ENCODE measurements around the gene KLHL18.
"Not testable (repeated sequence)": the region's sequence is repeated elsewhere in the genome, so short reads cannot be mapped to it uniquely, and the experiment has no call there.

The KLHL18 gene

DNA sequence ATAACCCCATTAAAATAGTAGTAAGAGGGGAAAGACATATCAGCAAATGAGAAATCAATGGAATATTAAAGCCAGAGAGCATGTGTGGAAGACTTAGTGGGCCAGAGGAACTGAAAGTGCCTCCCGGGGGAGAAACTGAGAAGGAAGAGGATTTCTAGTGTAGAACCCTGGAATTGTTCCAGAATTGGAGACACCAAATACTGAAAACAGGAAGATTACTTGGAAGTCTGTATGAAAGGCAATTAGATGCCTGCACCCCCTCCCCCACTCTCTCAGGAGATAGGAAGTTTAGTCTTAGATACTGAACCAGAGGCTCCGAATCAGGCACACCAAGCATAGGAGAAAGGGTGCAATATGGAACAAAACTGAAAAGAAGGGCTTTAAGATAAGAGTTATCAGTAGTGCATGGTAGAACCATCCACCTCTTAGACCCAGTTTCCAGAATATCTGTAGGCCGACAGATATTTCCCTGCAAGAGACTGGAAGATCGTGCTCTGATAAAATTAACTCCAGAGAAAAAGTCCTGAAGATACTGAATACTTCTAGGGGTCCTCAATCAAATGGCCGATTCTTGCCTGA lies 32.4 kb downstream of the KLHL18 start:
- DNase-seq = no peak

DNA sequence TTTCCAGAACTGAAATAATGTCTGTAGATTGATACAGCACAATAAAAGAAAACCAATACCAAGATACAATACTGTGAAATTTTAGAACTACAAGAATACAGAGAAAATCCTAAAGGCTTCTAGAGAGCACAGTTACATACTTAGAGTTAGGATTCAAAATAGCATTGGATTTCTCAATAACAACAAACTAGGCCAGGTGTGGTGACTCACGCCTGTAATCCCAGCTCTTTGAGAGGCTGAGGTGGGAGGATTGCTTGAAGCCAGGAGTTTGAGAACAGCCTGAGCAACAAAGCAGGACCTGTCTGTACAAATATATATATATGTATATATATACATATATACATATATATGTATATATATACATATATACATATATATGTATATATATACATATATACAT lies 33.4 kb downstream of the KLHL18 start:
- not testable (repeated sequence) for DNase-seq

DNA sequence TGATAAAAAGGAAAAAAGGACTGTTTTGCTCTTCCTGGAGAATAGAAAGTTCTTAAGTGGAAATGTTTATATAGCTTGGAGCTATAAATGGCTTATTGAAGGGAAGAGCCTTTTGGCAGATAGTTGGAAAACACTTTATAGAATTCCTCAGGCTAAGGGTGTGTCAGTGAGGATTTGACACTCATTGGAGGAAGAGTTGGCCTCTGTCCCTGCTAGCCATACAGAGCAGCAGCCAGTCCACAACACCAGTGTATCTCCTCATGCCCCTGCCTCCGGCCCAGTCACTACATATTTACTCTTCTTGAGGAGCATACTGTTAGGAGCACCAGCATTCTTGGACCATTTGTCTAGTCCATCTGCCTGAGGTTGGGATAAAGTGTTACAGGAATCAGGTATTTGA lies 36.2 kb downstream of the KLHL18 start:
- no peak for DNase-seq

DNA sequence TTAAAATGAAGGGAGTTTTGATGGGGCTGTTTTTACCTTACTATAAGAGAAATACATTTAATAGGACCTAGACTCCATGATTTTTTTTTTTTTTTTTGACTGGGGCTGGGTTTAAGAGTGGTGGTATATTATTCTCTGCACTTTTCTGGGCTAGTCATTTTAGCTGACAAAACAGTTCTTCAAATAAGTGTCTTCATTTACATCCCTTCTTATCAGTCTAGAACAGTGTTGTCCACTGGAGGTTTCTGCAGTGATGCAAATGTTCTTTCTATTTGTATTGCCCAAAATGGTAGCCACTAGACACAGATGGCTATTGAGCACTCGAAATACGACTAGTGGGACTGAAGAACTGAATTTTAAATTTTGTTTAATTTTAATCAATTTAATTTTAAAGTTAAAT lies 37.2 kb downstream of the KLHL18 start:
- no peak for DNase-seq

DNA sequence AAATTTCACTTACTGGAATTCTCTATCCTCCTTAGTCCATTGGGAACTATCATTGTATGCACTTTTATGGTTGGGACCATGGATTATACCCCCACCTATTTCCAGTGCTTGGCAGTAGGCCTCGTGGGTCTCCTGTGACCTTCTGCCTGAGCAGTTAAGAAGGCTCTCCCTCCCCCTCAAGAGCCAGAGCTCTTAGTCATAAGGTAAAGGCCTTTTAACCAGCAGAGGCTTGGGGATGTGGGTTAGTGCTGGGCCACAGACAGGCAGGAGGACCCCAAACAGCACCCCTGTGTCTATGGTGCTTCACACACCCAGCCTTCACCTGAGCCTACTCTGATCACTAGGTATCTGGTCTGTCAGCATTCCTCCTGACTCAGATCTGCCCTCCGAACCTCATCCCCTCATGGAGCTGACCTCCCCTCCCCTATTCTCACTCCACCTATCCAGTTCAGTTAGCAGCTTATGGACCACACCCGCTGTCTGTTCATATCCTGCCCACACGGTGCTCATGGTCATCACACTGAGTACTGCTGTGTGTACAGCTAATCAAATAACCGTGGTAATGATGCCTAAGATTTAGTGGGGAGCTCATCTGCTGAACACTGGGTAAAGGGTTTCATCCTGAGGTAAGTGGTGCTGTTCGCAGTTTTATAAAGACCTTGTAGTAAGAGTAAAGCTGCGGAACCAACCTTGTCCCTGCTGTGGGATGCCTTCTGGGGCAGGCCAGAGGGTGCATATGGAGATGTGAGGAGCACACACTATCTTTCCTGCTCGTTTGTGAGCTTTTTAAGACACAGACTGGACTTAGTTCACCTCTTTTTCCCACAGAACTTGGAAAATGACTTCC lies 40.9 kb downstream of the KLHL18 start:
- DNase-seq = no peak

DNA sequence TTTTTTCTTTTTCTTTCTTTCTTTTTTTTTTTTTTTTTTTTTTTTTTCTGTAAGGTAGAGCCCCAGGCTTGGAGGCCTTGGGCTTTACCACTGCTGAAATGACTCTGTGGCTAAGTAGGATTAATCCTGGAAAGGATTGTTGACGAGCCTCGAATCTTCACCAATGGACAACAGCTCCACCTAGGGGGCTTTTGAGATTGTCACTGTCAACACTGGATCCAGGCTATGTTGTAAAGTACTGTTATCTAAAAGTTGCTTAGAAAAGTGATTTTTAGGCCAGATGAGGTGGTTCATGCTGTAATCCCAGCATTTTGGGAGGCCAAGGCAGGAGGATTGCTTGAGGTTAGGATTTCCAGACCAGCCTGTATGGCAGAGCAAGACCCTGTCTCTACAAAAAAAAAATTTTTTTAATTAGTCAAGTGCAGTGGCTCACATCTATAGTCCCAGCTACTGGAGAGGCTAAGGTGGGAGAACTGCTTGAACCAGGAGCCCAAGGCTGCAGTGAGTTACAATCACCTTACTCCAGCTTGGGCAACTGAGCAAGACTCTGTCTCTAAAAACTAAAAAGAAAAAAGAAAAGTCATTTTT lies 41.6 kb downstream of the KLHL18 start:
- peak; percentile 57 for DNase-seq

DNA sequence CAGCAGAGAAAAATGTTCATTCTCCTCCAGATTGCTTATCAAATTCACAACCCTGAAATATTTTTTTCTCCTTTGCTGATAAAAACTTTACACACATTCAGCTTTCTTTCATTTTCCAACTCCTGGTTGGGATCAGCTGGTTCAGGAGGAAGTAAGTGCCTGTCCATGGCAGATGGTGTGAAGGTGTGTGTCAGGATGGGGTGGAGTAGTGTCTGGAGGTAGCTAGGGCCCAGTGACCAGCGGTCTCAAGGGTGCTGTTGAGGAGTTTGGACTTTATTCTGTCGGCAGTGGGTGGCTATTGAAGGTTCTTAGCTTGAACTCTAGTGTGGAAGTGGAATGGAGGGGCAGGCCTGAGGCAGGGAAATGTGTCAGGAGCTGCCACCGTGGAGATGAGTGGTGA lies 51.2 kb downstream of the KLHL18 start:
- DNase-seq = no peak

DNA sequence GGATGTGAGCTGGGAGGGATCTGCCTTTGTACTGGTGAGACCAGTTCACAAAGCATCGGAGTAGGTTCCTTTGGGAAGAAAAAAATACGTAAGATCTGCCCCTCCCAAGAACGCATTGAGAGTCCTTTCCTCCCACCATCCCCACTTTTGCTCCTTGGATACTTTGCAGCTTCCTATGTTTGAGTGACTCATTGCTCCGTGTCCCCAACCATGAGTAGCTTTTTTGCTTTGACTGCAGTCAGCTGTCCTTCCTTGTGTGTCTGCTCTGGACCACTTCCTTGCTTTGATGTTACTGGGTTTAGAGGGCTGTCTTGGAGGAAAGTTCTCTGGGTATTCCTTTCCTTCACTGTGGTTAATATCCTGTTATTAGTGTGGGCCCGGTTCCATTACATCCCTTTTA lies 54.9 kb downstream of the KLHL18 start:
- no peak for DNase-seq

DNA sequence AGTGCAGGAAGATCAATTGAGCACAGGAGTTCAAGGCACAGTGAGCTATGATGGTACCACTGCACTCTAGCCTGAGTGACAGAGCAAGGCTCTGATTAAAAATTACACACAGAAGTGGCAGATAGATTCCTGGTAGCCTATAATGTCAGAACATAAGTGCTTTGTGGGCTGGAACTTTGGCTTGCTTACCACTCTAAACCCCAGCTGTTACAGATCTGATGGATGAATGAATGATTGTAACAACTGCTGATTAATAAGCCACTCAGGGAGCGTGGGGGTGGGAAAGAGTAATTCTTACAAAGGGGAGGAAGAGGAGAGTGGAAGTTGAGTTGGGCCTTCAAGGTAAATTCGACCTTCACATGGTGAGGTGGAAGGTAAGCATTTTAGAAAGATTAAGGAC lies 57.2 kb downstream of the KLHL18 start:
- no peak for DNase-seq

DNA sequence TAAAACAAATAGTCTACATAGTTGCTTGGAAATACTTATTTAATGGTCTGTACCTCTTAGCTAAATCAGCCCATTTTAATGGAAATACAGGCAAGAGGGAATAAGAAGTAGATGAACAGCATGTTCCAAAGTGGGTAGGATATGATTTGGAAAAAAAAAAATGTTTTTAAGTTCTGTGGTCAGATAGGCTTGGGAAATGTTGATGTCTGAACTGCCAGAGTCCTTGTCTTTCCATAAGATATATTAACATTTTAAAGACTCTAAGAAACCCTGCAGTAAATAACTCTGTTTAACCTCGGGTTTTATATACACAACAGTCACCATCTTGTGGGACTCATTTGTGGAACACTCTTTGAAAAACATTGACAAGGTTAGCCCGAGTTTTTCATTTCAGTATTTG lies 58.1 kb downstream of the KLHL18 start:
- no peak for DNase-seq

DNA sequence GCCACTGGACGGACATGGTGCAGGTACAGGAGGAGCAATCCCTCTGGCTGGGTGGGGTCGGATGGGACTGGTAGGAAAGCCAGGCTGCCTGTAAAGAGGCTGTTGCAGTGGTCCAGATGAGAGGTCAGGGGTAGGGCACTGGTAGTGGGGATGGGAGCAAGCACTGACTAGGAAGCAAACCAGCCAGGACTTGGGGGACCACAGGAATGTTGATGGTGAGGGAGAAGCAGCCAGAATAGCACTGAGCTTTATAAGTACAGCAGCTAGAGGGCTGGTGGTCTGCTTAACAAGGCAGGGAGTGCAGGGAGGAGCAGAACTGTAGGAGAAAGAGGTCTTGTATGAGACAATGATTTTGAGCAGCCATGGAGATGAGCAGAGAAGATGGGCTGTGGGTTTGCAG lies 59.4 kb downstream of the KLHL18 start:
- DNase-seq = no peak

DNA sequence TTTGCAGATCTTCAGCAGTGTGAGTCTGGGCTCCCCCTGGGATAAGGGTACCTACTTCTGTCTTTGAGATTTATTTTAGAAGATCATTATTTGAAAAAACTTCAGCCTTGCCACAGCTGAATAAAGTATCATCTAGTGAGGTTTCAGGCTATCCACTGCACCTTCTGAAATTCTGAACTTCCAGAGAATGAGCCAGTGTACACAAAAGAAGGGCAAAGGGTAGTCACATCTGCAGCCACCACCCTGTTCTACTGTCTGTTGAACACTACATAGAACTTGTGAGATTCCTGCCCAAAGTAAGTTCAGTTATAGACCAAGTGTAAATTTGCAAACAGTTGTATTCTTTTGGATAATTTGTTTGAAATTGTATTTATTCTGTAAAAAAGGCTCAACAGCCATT lies 60.1 kb downstream of the KLHL18 start:
- DNase-seq = no peak

DNA sequence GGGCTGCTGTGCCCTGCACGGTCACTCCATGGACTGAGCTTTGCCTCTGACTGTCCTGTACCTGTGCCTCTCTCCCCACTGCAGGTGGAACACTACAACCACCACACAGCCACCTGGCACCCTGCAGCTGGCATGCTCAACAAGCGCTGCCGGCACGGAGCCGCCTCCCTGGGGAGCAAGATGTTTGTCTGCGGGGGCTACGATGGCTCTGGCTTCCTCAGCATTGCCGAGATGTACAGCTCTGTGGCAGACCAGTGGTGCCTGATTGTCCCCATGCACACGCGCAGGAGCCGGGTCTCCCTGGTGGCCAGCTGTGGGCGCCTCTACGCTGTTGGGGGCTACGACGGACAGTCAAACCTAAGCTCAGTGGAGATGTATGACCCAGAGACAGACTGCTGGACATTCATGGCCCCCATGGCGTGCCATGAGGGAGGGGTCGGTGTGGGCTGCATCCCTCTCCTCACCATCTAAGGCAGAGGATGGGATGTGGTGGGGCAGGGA lies 60.8 kb downstream of the KLHL18 start:
- no peak for DNase-seq

DNA sequence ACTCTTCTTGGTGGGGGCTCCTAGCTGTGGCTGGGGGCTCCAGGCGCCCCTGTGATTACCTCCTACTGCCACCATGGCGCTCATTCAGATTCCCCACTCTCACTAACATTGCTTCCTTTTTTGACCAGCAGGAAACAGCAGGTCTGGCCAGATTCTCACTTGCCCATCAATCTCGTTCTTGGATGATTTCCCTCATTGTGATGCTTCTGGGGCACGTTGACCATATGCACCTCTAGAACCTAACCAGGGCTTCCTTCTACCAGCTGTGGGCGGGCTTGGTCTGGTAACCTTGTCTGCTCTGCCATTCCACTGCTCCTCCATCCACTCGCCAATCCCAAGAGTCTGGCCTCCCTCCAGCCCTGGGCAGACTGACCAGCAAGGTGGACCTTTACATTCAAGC lies 62.2 kb downstream of the KLHL18 start:
- DNase-seq = no peak

DNA sequence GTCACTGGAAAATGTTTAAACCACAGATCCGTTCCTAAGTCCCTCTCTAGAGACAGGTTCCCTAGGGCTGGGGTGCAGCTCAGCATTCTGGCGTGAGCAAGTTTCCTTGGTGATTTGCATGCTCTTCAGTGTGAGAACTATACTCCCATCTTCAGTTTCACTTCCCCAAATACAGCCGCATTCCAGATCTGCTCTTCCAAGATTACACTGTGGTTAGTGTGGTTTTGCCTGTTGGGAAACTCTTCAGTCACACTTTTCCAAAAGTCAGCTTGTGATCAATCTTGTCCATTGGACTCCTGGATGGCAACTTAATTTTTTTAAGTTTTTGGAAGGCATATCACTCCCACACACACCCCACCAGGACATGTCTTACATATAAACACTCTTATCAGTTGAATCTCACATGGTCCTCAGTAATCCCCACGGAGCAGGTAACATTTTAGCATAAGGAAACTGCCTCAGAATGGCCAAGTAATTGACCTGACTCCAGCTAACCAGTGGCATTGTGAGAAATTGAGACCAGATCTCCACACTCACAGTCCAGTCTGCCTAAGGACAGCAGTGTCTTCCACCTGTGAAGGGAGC lies 64.6 kb downstream of the KLHL18 start:
- no peak for DNase-seq

DNA sequence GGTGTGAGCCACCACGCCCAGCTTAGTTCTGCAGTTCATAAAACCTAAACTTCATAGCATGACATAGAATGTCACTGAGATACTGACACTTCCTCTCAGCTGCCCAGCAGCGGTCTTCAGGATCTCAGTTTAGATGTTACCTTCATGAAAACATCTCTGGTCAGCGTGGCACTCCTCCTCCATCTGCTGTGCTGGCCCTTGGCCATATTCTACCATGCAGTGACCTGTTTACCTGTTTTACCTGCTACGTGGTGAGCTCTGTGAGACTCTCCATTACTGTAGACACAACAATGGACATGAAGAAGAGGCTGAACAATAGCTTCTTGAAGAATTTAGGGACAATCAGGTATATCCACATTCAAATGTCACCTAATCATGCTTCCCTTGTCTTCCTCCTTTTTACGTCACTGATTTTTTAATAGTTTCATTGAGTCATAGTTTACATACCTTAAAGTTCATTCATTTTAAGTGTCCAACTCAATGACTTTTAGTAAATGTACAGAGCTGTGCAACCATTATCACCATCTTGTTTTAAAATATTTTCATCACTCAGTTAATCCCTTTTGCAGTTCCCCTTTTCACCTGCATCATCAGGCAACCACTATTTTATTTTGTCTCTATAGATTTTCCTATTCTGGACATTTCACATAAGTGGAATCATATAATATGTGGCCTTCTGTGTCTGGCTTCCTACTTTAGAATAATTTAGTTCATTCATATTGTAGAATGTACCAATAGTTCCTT lies 65.8 kb downstream of the KLHL18 start:
- no peak for DNase-seq

DNA sequence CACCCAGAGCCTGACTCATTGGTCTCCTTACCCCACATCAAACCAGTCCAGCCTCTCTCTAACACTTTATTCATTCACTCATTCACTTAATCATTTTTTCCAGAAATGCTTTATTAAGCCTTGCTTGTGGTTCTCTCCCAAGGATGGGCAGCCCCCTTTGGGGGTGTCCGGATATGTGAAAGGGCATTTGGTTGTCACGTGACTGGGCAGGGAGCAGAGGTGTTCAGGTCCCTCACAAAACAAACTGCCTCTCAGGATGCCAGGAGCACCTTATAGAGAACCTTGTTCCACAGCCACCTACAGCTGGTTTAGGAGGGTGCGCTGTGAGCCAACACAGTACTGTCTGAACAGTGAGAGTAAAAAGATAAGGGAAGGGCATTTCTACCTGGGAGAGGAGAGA lies 72.3 kb downstream of the KLHL18 start:
- DNase-seq = no peak

DNA sequence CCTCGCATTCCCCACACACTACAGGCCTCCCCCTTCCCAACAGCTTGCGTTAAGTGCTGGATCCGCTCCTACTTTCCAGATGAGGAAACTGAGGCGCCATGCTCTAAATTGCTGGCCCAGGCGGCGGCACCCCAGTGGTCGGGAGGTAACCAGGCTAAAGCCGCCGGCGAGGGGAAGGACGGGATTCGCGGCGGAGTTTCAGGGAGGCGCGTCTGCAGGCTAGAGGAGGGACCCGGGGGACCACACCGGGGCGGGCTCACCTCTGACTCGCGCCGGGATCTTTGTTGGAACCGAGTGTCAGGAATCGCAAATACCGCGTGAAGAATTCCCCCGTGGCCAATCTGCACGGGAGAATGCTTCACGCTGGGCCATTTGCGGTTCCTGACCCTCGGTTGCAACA lies 73.5 kb downstream of the KLHL18 start:
- no peak for DNase-seq

DNA sequence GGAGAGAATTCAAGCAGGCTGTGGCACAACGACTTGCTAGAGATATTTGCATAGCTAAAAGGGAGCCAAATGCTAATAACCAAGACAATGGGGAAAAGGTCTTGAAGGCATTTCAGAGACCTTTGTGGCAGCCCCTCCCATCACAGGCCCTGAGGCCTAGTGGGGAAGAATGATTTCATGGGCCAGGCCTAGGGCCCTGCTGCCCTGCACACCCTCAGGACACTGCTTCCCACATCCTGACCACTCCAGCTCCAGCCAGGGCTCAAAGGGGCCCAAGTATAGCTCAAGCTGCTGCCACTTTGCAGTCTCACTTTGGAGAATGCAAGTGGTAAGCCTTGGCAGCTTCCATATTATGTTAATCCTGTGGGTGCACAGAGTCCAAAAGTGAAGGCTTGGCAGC lies 76.6 kb downstream of the KLHL18 start:
- DNase-seq = no peak

DNA sequence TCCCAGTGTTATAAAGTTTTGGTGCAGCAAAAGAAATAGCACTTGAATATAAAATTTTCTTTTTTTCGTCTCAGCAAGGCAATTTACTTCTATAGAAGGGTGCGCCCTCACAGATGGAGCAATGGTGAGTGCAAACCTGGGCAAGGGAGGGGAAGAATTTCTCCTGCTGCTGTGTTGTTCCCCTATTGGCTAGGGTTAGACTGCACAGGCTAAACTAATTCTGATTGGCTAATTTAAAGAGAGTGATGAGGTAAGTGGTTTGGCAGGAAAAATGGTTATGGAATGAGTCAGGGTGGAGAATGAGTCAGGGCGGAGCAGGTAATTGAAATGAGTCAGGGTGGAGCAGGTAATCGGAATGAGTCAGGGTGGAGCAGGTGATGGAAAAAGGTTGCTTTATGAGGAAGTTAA lies 77.4 kb downstream of the KLHL18 start:
- DNase-seq = not testable (repeated sequence)

DNA sequence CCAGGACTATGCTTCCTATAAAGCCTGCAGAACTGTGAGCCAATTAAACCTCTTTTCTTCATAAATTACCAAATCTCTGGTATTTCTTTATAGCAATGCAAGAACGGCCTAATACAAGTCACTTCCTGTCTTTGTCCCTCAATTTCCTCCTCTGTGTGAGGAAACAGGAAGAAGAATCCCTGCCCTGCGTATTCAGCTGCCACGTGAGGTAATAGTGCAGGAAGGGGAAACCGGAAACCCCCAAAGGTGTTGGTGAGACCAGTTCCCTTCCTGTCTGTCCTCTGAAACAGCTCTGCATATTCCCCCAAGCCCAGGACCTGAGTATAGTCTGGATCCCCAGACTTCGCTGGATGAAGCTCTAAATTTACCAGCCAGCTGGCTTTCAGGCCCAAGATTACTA lies 80.0 kb downstream of the KLHL18 start:
- no peak for DNase-seq

DNA sequence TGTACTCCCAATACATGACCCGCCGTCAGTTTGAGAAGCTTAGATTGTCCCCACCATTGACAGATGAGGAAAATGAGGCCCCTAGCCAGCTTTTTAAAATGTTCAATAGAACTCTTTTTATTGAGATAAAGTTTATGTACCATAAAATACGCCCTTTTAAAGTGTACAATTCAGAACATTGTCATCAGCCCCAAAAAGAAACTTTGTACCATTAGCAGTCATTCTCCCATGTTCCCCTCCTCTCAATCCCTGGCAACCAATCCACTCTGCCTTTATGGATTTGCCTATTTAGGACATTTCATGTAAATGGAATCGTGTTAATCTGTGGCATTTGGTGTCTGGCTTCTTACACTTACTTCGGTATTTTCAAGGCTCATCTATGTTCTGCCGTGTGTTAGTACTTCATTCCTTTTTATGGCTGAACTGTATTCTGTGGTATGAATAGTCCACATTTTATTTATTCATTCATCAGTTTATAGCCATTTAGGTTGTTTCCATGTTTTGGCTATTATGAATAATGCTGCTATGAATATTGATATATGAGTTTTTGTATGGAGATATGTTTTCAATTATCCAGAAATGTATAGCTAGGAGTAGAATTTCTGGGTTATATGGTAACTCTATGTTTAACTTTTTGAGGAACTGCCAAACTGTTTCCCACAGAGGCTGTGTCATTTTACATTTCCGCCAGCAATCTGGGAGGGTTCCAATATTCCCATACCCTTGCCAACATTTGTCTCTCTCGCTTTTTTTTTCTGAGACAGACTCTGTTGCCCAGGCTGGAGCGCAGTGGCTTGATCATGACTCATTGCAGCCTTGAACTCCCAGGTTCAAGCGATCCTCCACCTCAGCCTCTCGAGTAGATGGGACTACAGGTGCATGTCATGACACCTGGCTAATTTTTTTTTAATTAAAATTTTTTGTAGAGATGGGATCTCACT lies 82.7 kb downstream of the KLHL18 start:
- DNase-seq = no peak

Data from retina (tissue), 1 donor.